Brain microvascular endothelial cell (primary cell): ENCODE results near the gene GSN.

Source experiments
- DNase-seq: peaks from one replicate; pipeline ENCODE4 v3.0.0-alpha.2; 2020
- H3K27ac ChIP-seq: fragments of 250-450 bp; sonication (Bioruptor Pico); 2 replicates; pipeline ENCODE4 v1.5.1; 2020; ENCODE audit warnings: mild to moderate bottlenecking, moderate library complexity
- H3K27me3 ChIP-seq: fragments of 250-450 bp; sonication (Bioruptor Pico); replicated peaks from 2 replicates; pipeline ENCODE4 v1.5.1; 2020; ENCODE audit warnings: mild to moderate bottlenecking
- H3K36me3 ChIP-seq: fragments of 250-450 bp; sonication (Bioruptor Pico); replicated peaks from 2 replicates; pipeline ENCODE4 v1.5.1; 2020; ENCODE audit warnings: mild to moderate bottlenecking
- H3K4me3 ChIP-seq: 2 replicates; pipeline ENCODE4 v1.5.1; 2011; ENCODE audit warnings: low read depth, mild to moderate bottlenecking, control low read depth, low read length, moderate library complexity
- CTCF ChIP-seq: IDR thresholded peaks from 2 replicates; pipeline ENCODE4 v1.5.1; 2011; ENCODE audit warnings: low read depth, mild to moderate bottlenecking, moderate library complexity, low read length, control low read depth, inconsistent platforms; ENCODE audit errors: missing control alignments
- in situ Hi-C: cut with HindIII; loops from 2 replicates; pipeline ENCODE4 v1.10.0; 2017; ENCODE audit warnings: low sequenced_read_pairs, low pct_ligation_motif_present

GSN gene

GRCh38 chr9:121325387-121325786 is 57.4 kb downstream of the GSN start:
- no peak for TF ChIP-seq CTCF
- no peak for DNase-seq
- Histone ChIP-seq H3K27ac (no peak overlapping the region), H3K4me3 (no peak overlapping the region), H3K27me3 (no peaks in the 10 kb centered on the region), H3K36me3 (peaks cover 75% of the 10 kb centered on the region)
- in situ Hi-C loops, result no loop called here

GRCh38 chr9:121326130-121326838 is 58.3 kb downstream of the GSN start:
- H3K27ac ChIP-seq, result no peak overlapping the region
- no peak overlapping the region for H3K4me3 ChIP-seq
- H3K36me3 ChIP-seq, result peaks cover 72% of the 10 kb centered on the region
- DNase-seq, result peak; percentile 31
- in situ Hi-C loops, result no loop called here
- no peaks in the 10 kb centered on the region for H3K27me3 ChIP-seq
- no peak for TF ChIP-seq CTCF

GRCh38 chr9:121326901-121327613 is 59.1 kb downstream of the GSN start:
- Histone ChIP-seq H3K27ac (no peak overlapping the region), H3K36me3 (peaks cover 73% of the 10 kb centered on the region), H3K27me3 (no peaks in the 10 kb centered on the region), H3K4me3 (no peak overlapping the region)
- in situ Hi-C loops, result no loop called here
- TF ChIP-seq CTCF, result no peak
- DNase-seq, result no peak

GRCh38 chr9:121328476-121328875 is 60.5 kb downstream of the GSN start:
- Histone ChIP-seq H3K27ac (no peak overlapping the region), H3K36me3 (peaks cover 72% of the 10 kb centered on the region), H3K4me3 (no peak overlapping the region), H3K27me3 (no peaks in the 10 kb centered on the region)
- no peak for DNase-seq
- in situ Hi-C loops, result no loop called here
- TF ChIP-seq CTCF, result no peak

GRCh38 chr9:121328876-121329681 is 61.1 kb downstream of the GSN start:
- Histone ChIP-seq H3K27ac (no peak overlapping the region), H3K27me3 (no peaks in the 10 kb centered on the region), H3K36me3 (peaks cover 73% of the 10 kb centered on the region), H3K4me3 (no peak overlapping the region)
- in situ Hi-C loops, result no loop called here
- no peak for DNase-seq
- no peak for TF ChIP-seq CTCF
